ENCODE data around the gene ZBTB16. TPM values are rescaled to one million over a fixed set of nuclear protein-coding genes. Genes with fewer than 3 reads are reported as not detected.

The ZBTB16 gene
- total and polyA plus RNA-seq, 8 donors: 3.4 to 55.6 (median 9.5) TPM

GRCh38 chr11:114172871-114173444 lies 113.4 kb downstream of the ZBTB16 start:
- TF ChIP-seq CTCF (IDR thresholded peaks at IDR 0.05): no peak
- intact Hi-C loops (cut with DNase I): no loop called here
- Histone ChIP-seq H3K27ac (peak overlapping the region; percentile 71), H3K36me3 (no peaks in the 10 kb centered on the region), H3K4me3 (no peak overlapping the region), H3K9me3 (no peaks in the 10 kb centered on the region), H3K4me1 (peaks cover 67 to 98% of the 10 kb centered on the region in 2 donors), H3K27me3 (no peaks in the 10 kb centered on the region)
- DNase-seq: no peak
- ATAC-seq: peak; percentile 21

- Histone ChIP-seq H3K27me3 (no peaks in the 10 kb centered on the region), H3K4me3 (no peak overlapping the region), H3K4me1 (peaks cover 67 to 98% of the 10 kb centered on the region in 2 donors), H3K9me3 (no peaks in the 10 kb centered on the region), H3K36me3 (no peaks in the 10 kb centered on the region), H3K27ac (peak overlapping the region in 1 of 2 donors; percentile 71)
- ATAC-seq (peak; percentile 12), DNase-seq (no peak)
- intact Hi-C loops (cut with DNase I): no loop called here
- TF ChIP-seq CTCF (IDR thresholded peaks at IDR 0.05): no peak
Measured at GRCh38 chr11:114173843-114174242, 114.3 kb downstream of the ZBTB16 start.

DNA sequence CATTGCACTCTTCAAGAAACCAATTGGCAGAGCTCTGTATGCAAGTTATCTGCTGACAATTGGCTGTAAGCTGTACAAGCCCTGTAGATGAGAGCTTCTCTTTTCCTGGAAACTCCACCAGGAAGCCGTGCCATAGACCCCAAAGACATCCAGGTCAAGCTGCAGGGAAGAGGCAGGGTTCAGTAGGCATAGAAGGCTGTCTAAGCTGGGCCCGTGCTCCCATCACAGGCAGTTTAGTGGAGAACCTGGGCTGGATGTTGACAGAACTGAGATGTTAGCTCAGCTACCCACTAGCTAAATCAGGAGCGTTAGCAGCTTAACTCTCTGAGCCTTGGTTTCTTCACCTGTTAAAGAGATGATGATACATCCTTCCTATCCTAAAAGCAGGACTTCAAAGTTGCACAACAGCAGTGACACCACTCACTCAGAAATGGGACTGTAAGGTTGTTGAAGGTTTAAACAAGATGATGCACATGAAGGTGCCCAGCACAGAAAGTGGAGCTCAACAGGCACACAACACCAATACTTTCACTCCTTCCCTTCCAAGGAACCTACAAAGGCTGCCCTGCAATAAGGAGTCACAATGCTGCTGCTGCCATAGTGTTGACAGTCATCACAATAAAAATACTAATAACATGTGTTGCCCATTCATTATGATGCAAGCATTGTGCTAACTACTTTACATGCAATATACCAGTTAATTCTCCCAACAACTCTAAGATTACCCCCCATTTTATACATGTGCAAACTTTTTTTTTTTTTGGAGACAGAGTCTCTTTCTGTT lies 115.4 kb downstream of the ZBTB16 start:
- H3K27ac ChIP-seq: peak overlapping the region in 1 of 2 donors; percentile 71
- no peak for ATAC-seq

GRCh38 chr11:114175706-114176105 lies 116.2 kb downstream of the ZBTB16 start:
- TF ChIP-seq CTCF (IDR thresholded peaks at IDR 0.05): no peak
- ATAC-seq (no peak), DNase-seq (no peak)
- H3K9me3 ChIP-seq: no peaks in the 10 kb centered on the region
- peak overlapping the region in 1 of 2 donors; percentile 60 for H3K27ac ChIP-seq
- H3K27me3 ChIP-seq: no peaks in the 10 kb centered on the region
- peaks cover 74 to 98% of the 10 kb centered on the region in 2 donors for H3K4me1 ChIP-seq
- no peak overlapping the region for H3K4me3 ChIP-seq
- H3K36me3 ChIP-seq: no peaks in the 10 kb centered on the region
- intact Hi-C loops (cut with DNase I): no loop called here

More for the DNA sequence above, 115.4 kb downstream of the ZBTB16 start:
- Histone ChIP-seq H3K9me3 (no peaks in the 10 kb centered on the region), H3K4me3 (no peak overlapping the region), H3K27me3 (no peaks in the 10 kb centered on the region), H3K36me3 (no peaks in the 10 kb centered on the region), H3K4me1 (peaks cover 66 to 98% of the 10 kb centered on the region in 2 donors)
- no peak for TF ChIP-seq CTCF (IDR thresholded peaks at IDR 0.05)
- no peak for DNase-seq
- intact Hi-C loops (cut with DNase I): no loop called here

DNA sequence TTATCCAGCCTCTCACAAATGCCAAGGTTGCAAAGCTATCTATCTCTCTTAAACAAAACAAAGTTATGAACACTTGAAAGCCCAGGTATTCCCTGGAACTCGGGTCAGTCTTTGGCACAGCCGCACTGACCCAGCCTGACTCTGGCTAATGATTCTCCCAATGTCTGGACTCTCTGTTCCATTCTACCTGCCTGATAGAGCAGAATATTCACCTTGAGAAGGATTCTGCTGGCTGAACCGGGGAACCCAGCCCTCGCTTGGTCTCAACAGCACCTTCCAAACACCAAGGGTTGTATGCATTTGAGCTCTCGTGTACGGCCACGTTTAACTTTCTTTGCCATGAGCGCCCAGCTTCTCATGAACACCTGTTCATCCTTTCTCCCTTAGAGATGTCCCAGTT lies 116.8 kb downstream of the ZBTB16 start:
- Histone ChIP-seq H3K36me3 (no peaks in the 10 kb centered on the region), H3K27me3 (no peaks in the 10 kb centered on the region), H3K27ac (peak overlapping the region in 1 of 2 donors; percentile 60), H3K9me3 (no peaks in the 10 kb centered on the region), H3K4me1 (peaks cover 71 to 98% of the 10 kb centered on the region in 2 donors), H3K4me3 (no peak overlapping the region)
- ATAC-seq: no peak
- DNase-seq: no peak
- TF ChIP-seq CTCF (IDR thresholded peaks at IDR 0.05): no peak
- intact Hi-C loops (cut with DNase I): no loop called here

Measured in left lung (tissue), 10 donors.